Panc1 (cell line): ENCODE measurements around the gene NXPH1. TPM values are rescaled to one million over a fixed set of nuclear protein-coding genes. Genes with fewer than 3 reads are reported as not detected.

ENCODE experiments used
- ATAC-seq: fragments of 200-7000 bp; cut with Tn5 transposase; 2 replicates; pipeline ENCODE4 v1.9.1; 2020; ENCODE audit warnings: mild to moderate bottlenecking, moderate library complexity
- BruUV-seq: library from RNA; stranded (reverse); fragments of 400-500 nt; replicated peaks from 2 replicates; lab custom pipeline; 2021; lab: Mats Ljungman, UMichigan
- CTCF ChIA-PET: fragments of 300-600 bp; sonication (Branson Sonifier 250); formaldehyde crosslinking; loops from one replicate; lab custom pipeline; 2022; ENCODE audit warnings: antibody characterized with exemption; lab: Charles Lee
- POLR2A ChIA-PET: fragments of 300-600 bp; sonication (Branson Sonifier 250); formaldehyde crosslinking; loops from one replicate; lab custom pipeline; 2022; ENCODE audit warnings: antibody characterized with exemption; lab: Charles Lee
- DNase-seq: peaks from one replicate; pipeline ENCODE4 v3.0.0-alpha.2; 2010; ENCODE audit warnings: low read depth, low spot score
- H3K27ac ChIP-seq: 2 replicates; pipeline ENCODE4 v1.5.1; 2011; ENCODE audit warnings: mild to moderate bottlenecking, low read length, inconsistent platforms
- H3K27me3 ChIP-seq: fragments of 200-500 bp; sonication (Bioruptor generic); 2 replicates; pipeline ENCODE4 v1.6.0; 2014; ENCODE audit warnings: low read length, inconsistent platforms; ENCODE audit not compliant: control insufficient read depth, insufficient read depth
- H3K36me3 ChIP-seq: fragments of 200-500 bp; sonication (Bioruptor generic); 2 replicates; pipeline ENCODE4 v1.5.1; 2014; ENCODE audit warnings: inconsistent platforms, mild to moderate bottlenecking, low read length, moderate library complexity; ENCODE audit not compliant: control insufficient read depth, insufficient read depth
- H3K4me1 ChIP-seq: 2 replicates; pipeline ENCODE4 v1.5.1; 2011; ENCODE audit warnings: inconsistent platforms, mild to moderate bottlenecking, low read length, moderate library complexity; ENCODE audit not compliant: control insufficient read depth, insufficient read depth
- H3K4me3 ChIP-seq, 2 experiments: 2 replicates each; pipeline ENCODE4 v1.5.1; 2011 to 2012; ENCODE audit warnings: low read depth in 2 of 2, low read length in 2 of 2, mild to moderate bottlenecking in 2 of 2, inconsistent platforms in 1 of 2, moderate library complexity in 1 of 2
- H3K9me3 ChIP-seq: fragments of 200-500 bp; sonication (Bioruptor generic); 2 replicates; pipeline ENCODE4 v1.5.1; 2014; ENCODE audit warnings: low read depth, mild to moderate bottlenecking, inconsistent platforms, low read length, moderate library complexity; ENCODE audit not compliant: control insufficient read depth, insufficient read depth
- CTCF ChIP-seq: fragments of 450-650 bp; IDR thresholded peaks from 2 replicates; pipeline ENCODE4 v1.5.1; 2017; ENCODE audit warnings: mild to moderate bottlenecking
- POLR2AphosphoS5 ChIP-seq: IDR thresholded peaks from 2 replicates; pipeline ENCODE4 v1.6.1; 2012; ENCODE audit warnings: mild to moderate bottlenecking, low read depth, low read length, moderate library complexity
- REST ChIP-seq, 2 experiments: IDR thresholded peaks; 2 replicates each; pipeline ENCODE4 v1.6.1; 2011 to 2012; ENCODE audit warnings: low read depth in 2 of 2, control low read depth in 1 of 2, low read length in 1 of 2, mild to moderate bottlenecking in 1 of 2, moderate library complexity in 1 of 2; ENCODE audit not compliant: insufficient read depth in 1 of 2
- SIN3A ChIP-seq: IDR thresholded peaks from 2 replicates; pipeline ENCODE4 v1.6.1; 2012; ENCODE audit warnings: low read depth, mild to moderate bottlenecking, low read length, moderate library complexity, borderline replicate concordance; ENCODE audit not compliant: insufficient read depth
- TCF7L2 ChIP-seq: IDR thresholded peaks from 2 replicates; pipeline ENCODE4 v1.6.1; 2011; ENCODE audit warnings: mild to moderate bottlenecking, low read depth, low read length, inconsistent platforms
- in situ Hi-C: cut with HindIII; loops from 2 replicates; pipeline ENCODE4 v1.10.0; 2016; ENCODE audit warnings: low sequenced_read_pairs, low pct_unique_long_range_greater_than_20kb
- intact Hi-C: fragments of 100-400 bp; cut with micrococcal nuclease; formaldehyde crosslinking; loops from one replicate; pipeline ENCODE4 v1.10.0; 2022; ENCODE audit not compliant: unreplicated experiment
- total RNA-seq: library from RNA; stranded (reverse); gene quantifications from one replicate; pipeline ENCODE4 v1.2.1, GENCODE V29; 2021; ENCODE audit not compliant: unreplicated experiment

NXPH1 gene
- total RNA-seq, 1 experiment from 2014 or later, result not detected

GRCh38 chr7:8628656-8629055, 195.2 kb downstream of the NXPH1 start:
- Histone ChIP-seq H3K4me1 (no peaks in the 10 kb centered on the region), H3K27ac (no peak overlapping the region), H3K36me3 (no peaks in the 10 kb centered on the region), H3K27me3 (no peaks in the 10 kb centered on the region), H3K4me3 (no peak overlapping the region), H3K9me3 (no peaks in the 10 kb centered on the region; the same call in 1 of the 2 replicates)
- intact Hi-C loops, result no loop called here
- in situ Hi-C loops, result no loop called here
- ChIA-PET CTCF (no interaction called here), POLR2A (no interaction called here)
- ATAC-seq (no peak), DNase-seq (no peak)
- TF ChIP-seq REST (IDR thresholded peaks at IDR 0.05; ENCODE audit: insufficient read depth in 1 of 2, low read depth in 2 of 2, low read length in 1 of 2), result no peak
- TF ChIP-seq TCF7L2, result no peak
- no peak for TF ChIP-seq SIN3A
- no peak for TF ChIP-seq POLR2AphosphoS5
- no peak for TF ChIP-seq CTCF
- no TSS peak for BruUV-seq

GRCh38 chr7:8629504-8629903, 196.1 kb downstream of the NXPH1 start:
- CTCF ChIA-PET, result no interaction called here

More at GRCh38 chr7:8629504-8629903, 196.1 kb downstream of the NXPH1 start:
- in situ Hi-C loops (no loop called here), intact Hi-C loops (no loop called here)
- no peaks in the 10 kb centered on the region for H3K4me1 ChIP-seq
- H3K36me3 ChIP-seq, result no peaks in the 10 kb centered on the region
- no TSS peak for BruUV-seq
- no peak overlapping the region for H3K27ac ChIP-seq
- no peaks in the 10 kb centered on the region; the same call in 1 of the 2 replicates for H3K9me3 ChIP-seq
- ATAC-seq, result no peak
- TF ChIP-seq POLR2AphosphoS5 (no peak), SIN3A (no peak), REST (IDR thresholded peaks at IDR 0.05; ENCODE audit: insufficient read depth in 1 of 2, low read depth in 2 of 2, low read length in 1 of 2) (peak in 1 of 2 experiments; percentile 66; a peak in 2 of 4 replicates), TCF7L2 (no peak), CTCF (no peak)
- DNase-seq, result no peak
- POLR2A ChIA-PET, result no interaction called here
- H3K27me3 ChIP-seq, result no peaks in the 10 kb centered on the region
- no peak overlapping the region for H3K4me3 ChIP-seq
